ENCODE data around the gene KIR2DL4. TPM values are rescaled to one million over a fixed set of nuclear protein-coding genes. Genes with fewer than 3 reads are reported as not detected.
"Not testable (repeated sequence)": the region's sequence is repeated elsewhere in the genome, so short reads cannot be mapped to it uniquely, and the experiment has no call there.

KIR2DL4 gene
- not detected in 2 replicates for total RNA-seq
- polyA plus RNA-seq = not detected in 2 replicates

DNA sequence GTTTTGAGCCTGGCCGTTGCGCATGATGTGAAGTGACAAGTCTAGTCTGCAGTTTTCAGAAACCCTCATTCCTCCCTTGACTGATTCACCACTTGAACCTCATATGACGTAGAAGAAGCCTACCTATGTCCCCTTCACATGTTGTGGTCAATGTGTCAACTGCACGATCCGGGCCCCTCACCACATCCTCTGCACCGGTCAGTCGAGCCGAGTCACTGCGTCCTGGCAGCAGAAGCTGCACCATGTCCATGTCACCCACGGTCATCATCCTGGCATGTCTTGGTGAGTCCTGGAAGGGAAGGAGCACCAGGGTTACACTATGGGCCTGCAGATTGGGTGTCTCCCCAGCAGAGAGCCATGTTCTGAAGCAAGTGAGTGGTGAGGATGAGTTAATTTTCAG, at the start of gene KIR2DL4:
Gene KIR2DL4 (plus strand): TSS at position 201 of the 400 bp plus-strand sequence. CDS start 42 bp downstream, at position 243.
- Histone ChIP-seq H3K4me1 (ENCODE audit: low read depth) (no peaks in the 10 kb centered on the region), H3K27ac (no peak within 1 kb of the TSS), H3K27me3 (no peaks in the 10 kb centered on the region), H3K36me3 (no peaks in the 10 kb centered on the region), H3K9me3 (ENCODE audit: low read depth) (no peaks in the 10 kb centered on the region), H3K4me3 (no peak within 1 kb of the TSS)
- no peak for DNase-seq (ENCODE audit: low read depth in 1 of 2, low spot score in 1 of 2)
- TF ChIP-seq CTCF (IDR thresholded peaks at IDR 0.05; ENCODE audit: low read depth, low read length) = no peak

DNA sequence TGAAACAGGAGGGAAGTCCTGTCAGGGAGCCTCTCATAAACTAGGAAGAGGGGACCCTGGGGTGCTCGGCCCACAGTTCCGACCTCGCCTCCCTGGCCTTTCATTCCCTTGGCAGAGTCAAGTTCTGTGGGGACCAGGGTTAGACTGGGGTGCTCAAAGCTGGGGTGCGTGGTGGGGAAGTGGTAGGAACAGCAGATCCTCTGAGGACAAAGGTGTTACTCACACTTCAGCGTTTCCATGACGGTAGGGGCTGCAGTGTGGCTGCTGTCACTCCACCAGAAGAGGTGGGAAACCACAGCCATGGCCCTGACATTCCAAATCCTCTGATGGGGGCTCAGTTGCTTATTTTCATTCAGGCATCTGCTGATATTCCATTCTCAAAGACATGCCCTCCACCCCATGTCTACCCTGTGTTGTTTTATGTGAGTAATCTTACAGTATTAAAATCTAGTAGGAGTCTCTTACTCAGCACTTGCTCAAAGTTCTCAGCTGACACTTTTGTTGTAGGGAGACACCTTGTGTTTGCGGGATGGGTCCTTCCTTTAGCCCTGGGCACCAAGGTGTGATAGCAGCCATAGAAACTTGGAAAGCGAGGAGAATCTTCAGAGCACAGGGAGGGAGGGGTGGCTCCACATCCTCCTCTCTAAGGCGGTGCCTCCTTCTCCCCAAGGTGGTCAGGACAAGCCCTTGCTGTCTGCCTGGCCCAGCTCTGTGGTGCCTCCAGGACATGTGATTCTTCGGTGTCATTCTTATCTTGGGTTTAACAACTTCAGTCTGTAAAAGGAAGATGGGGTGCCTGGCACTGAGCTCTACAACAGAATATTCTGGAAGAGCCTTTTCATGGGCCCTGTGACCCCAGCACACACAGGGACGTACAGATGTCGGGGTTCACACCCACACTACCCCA, 47.0 kb upstream of the KIR2DL4 start:
- not testable (repeated sequence) for H3K27ac ChIP-seq; H3K36me3 ChIP-seq; H3K4me3 ChIP-seq; H3K4me1 ChIP-seq (ENCODE audit: low read depth); DNase-seq (ENCODE audit: low read depth in 1 of 2, low spot score in 1 of 2); H3K27me3 ChIP-seq; H3K9me3 ChIP-seq (ENCODE audit: low read depth)

DNA sequence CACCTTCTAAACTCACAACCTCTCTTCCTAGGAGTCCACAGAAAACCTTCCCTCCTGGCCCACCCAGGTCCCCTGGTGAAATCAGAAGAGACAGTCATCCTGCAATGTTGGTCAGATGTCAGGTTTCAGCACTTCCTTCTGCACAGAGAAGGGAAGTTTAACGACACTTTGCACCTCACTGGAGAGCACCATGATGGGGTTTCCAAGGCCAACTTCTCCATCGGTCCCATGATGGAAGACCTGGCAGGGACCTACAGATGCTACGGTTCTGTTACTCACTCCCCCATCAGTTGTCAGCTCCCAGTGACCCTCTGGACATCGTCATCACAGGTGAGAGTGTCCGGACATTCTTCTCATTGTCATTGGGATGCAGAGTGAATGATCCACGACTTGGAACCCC, 44.8 kb upstream of the KIR2DL4 start:
- not testable (repeated sequence) for H3K36me3 ChIP-seq; DNase-seq (ENCODE audit: low read depth in 1 of 2, low spot score in 1 of 2); H3K4me1 ChIP-seq (ENCODE audit: low read depth); H3K9me3 ChIP-seq (ENCODE audit: low read depth); H3K27ac ChIP-seq; H3K27me3 ChIP-seq; H3K4me3 ChIP-seq

DNA sequence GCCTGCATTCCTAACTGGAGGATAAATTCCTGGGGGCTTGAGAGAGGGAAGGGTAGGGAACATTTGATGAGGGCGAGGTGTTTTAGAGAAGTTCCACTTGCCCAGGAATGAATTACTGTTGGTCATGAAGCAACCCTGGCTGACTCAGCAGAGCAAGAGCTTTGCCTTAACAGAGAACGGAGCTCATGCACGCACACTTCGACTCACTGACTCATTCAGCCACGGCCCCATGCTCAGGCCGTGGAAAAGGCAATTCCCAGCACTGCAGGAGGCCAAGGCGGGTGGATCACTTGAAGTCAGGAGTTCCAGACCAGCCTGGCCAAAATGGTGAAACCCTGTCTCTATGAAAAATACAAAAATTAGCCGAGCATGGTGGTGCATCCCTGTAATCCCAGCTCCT, 39.2 kb upstream of the KIR2DL4 start:
- not testable (repeated sequence) for H3K36me3 ChIP-seq; H3K4me1 ChIP-seq (ENCODE audit: low read depth); H3K27ac ChIP-seq; H3K9me3 ChIP-seq (ENCODE audit: low read depth); H3K27me3 ChIP-seq; H3K4me3 ChIP-seq; DNase-seq (ENCODE audit: low read depth in 1 of 2, low spot score in 1 of 2)

- not testable (repeated sequence) for H3K4me3 ChIP-seq; H3K36me3 ChIP-seq; H3K27me3 ChIP-seq; H3K27ac ChIP-seq; H3K9me3 ChIP-seq (ENCODE audit: low read depth); H3K4me1 ChIP-seq (ENCODE audit: low read depth); DNase-seq (ENCODE audit: low read depth in 1 of 2, low spot score in 1 of 2)
Measured at GRCh38 chr19:54766464-54766863, 36.9 kb upstream of the KIR2DL4 start.

- H3K9me3 ChIP-seq (ENCODE audit: low read depth); DNase-seq (ENCODE audit: low read depth in 1 of 2, low spot score in 1 of 2); H3K4me1 ChIP-seq (ENCODE audit: low read depth); H3K27me3 ChIP-seq; H3K27ac ChIP-seq; H3K4me3 ChIP-seq; H3K36me3 ChIP-seq: not testable (repeated sequence)
Measured at GRCh38 chr19:54769646-54770045, 33.8 kb upstream of the KIR2DL4 start, which contains the start of gene KIR2DL1. KIR2DL1 (plus strand) TSS chr19:54769793; CDS start chr19:54769851, 58 bp downstream.

DNA sequence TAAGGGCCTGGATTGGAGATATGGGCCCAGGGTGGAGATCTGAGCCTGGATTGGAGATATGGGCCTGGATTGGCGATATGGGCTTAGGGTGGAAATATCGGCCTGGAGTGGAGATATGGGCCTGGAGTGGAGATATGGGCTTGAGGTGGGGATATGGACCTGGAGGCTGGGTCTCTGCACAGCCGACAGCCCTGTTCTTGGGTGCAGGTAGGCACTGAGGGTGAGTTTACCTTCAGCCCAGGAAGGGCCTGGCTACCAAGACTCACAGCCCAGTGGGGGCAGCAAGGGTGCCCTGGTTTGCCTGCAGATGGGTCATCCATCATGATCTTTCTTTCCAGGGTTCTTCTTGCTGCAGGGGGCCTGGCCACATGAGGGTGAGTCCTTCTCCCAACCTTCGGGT, 32.9 kb upstream of the KIR2DL4 start:
- H3K9me3 ChIP-seq (ENCODE audit: low read depth); DNase-seq (ENCODE audit: low read depth in 1 of 2, low spot score in 1 of 2); H3K4me1 ChIP-seq (ENCODE audit: low read depth); H3K4me3 ChIP-seq; H3K36me3 ChIP-seq; H3K27ac ChIP-seq; H3K27me3 ChIP-seq: not testable (repeated sequence)

- not testable (repeated sequence) for H3K9me3 ChIP-seq (ENCODE audit: low read depth); H3K27me3 ChIP-seq; H3K36me3 ChIP-seq; H3K4me3 ChIP-seq; DNase-seq (ENCODE audit: low read depth in 1 of 2, low spot score in 1 of 2); H3K27ac ChIP-seq; H3K4me1 ChIP-seq (ENCODE audit: low read depth)
Measured at GRCh38 chr19:54771018-54771960, 32.1 kb upstream of the KIR2DL4 start.

DNA sequence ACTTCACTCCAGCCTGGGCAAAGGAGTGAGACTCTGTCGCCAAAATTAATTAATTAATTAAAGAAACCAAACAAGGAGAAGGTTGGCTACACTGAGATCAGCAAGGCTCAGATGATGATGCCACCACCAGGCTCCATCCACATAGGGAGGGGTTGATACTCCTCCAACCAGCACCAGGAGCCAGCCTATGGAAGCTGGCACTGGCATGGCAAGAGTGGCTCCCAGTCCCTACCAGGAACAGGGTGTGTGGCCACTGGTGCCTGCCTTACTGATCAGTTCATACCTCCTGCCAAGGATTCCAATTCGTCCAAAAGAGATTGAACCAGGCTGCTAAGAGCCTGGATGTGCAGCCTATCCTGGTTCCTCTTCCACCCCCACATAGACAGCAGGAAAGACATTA, 30.7 kb upstream of the KIR2DL4 start:
- H3K9me3 ChIP-seq (ENCODE audit: low read depth); H3K4me3 ChIP-seq; DNase-seq (ENCODE audit: low read depth in 1 of 2, low spot score in 1 of 2): not testable (repeated sequence)

DNA sequence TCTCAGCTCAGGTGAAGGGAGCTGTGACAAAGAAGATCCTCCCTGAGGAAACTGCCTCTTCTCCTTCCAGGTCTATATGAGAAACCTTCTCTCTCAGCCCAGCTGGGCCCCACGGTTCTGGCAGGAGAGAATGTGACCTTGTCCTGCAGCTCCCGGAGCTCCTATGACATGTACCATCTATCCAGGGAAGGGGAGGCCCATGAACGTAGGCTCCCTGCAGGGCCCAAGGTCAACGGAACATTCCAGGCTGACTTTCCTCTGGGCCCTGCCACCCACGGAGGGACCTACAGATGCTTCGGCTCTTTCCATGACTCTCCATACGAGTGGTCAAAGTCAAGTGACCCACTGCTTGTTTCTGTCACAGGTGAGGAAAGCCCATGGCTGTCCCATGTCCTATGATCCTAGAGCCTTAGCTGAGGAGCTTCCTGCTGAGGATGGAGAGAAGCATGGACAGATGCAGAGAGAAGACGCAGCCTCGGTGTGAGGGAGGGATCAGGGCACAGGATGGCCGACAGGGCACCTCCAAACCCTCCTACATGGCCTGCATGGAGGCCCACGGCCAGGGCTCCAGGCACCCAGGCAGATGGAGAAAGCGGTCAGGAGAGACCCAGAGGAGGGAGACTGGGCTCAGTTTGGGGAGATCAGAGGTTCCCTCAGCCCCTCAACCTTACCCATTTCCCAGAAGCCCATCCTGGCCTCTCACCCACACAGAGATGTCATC, 28.2 kb upstream of the KIR2DL4 start:
- not testable (repeated sequence) for H3K27ac ChIP-seq; H3K36me3 ChIP-seq; H3K4me1 ChIP-seq (ENCODE audit: low read depth); DNase-seq (ENCODE audit: low read depth in 1 of 2, low spot score in 1 of 2); H3K4me3 ChIP-seq; H3K27me3 ChIP-seq; H3K9me3 ChIP-seq (ENCODE audit: low read depth)

More for the DNA sequence above, 30.7 kb upstream of the KIR2DL4 start:
- not testable (repeated sequence) for H3K4me1 ChIP-seq (ENCODE audit: low read depth); H3K27me3 ChIP-seq; H3K27ac ChIP-seq; H3K36me3 ChIP-seq

GRCh38 chr19:54775830-54776229, 27.6 kb upstream of the KIR2DL4 start:
- not testable (repeated sequence) for DNase-seq (ENCODE audit: low read depth in 1 of 2, low spot score in 1 of 2); H3K9me3 ChIP-seq (ENCODE audit: low read depth); H3K27me3 ChIP-seq; H3K4me1 ChIP-seq (ENCODE audit: low read depth); H3K4me3 ChIP-seq; H3K27ac ChIP-seq; H3K36me3 ChIP-seq

GRCh38 chr19:54777851-54778250, 25.6 kb upstream of the KIR2DL4 start:
- not testable (repeated sequence) for H3K36me3 ChIP-seq, H3K27ac ChIP-seq, H3K4me3 ChIP-seq

More at GRCh38 chr19:54777851-54778250, 25.6 kb upstream of the KIR2DL4 start:
- not testable (repeated sequence) for H3K9me3 ChIP-seq (ENCODE audit: low read depth); H3K4me1 ChIP-seq (ENCODE audit: low read depth); H3K27me3 ChIP-seq; DNase-seq (ENCODE audit: low read depth in 1 of 2, low spot score in 1 of 2)
